ENCODE measurements around the gene NR5A1. TPM values are rescaled to one million over a fixed set of nuclear protein-coding genes. Genes with fewer than 3 reads are reported as not detected.

The NR5A1 gene
- total RNA-seq, 1 experiment from 2014 or later: 0.64 TPM

DNA sequence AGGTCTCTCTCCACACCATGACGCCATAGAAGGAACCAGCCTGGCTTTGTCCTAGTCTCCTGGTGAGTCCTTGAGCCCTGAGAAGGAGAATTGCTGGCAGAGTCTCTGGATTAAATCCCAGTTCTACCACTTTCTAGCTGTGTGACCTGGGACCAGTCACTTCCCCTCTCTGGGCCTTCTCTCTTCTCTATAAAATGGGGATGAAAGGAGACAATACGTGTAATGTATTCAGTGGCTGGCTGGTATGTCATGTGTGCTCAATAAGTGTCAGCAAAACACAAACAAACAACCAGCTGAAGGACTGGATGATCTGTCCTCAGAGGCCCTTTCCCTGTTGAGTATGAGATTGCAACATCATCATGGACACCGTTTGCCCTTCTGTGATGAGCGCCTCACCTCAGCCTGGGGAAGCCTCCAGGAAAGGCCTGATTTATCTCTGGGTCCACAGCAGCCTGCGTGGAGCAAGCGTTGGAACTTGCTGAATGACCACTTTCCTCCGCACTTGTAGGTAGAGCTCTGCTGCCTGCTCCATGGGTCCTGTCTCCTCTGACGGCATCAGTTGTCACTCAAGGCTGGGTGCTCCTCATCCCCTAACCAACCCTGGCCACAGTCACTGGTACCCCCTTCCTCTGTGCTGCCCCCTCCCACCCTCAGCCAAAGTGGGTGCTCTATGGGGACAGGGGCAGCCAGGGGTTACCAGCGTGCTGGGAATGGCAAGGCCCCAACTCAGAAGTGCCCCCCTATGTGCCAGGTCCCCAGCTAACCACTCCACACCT is 3.6 kb upstream of the NR5A1 start (continued):
- TF ChIP-seq, protein P1, sequence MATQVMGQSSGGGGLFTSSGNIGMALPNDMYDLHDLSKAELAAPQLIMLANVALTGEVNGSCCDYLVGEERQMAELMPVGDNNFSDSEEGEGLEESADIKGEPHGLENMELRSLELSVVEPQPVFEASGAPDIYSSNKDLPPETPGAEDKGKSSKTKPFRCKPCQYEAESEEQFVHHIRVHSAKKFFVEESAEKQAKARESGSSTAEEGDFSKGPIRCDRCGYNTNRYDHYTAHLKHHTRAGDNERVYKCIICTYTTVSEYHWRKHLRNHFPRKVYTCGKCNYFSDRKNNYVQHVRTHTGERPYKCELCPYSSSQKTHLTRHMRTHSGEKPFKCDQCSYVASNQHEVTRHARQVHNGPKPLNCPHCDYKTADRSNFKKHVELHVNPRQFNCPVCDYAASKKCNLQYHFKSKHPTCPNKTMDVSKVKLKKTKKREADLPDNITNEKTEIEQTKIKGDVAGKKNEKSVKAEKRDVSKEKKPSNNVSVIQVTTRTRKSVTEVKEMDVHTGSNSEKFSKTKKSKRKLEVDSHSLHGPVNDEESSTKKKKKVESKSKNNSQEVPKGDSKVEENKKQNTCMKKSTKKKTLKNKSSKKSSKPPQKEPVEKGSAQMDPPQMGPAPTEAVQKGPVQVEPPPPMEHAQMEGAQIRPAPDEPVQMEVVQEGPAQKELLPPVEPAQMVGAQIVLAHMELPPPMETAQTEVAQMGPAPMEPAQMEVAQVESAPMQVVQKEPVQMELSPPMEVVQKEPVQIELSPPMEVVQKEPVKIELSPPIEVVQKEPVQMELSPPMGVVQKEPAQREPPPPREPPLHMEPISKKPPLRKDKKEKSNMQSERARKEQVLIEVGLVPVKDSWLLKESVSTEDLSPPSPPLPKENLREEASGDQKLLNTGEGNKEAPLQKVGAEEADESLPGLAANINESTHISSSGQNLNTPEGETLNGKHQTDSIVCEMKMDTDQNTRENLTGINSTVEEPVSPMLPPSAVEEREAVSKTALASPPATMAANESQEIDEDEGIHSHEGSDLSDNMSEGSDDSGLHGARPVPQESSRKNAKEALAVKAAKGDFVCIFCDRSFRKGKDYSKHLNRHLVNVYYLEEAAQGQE (IDR thresholded peaks at IDR 0.05; ENCODE audit: low read depth): no peak
- TF ChIP-seq, protein P2, sequence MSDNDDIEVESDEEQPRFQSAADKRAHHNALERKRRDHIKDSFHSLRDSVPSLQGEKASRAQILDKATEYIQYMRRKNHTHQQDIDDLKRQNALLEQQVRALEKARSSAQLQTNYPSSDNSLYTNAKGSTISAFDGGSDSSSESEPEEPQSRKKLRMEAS (IDR thresholded peaks at IDR 0.05): no peak
- no peak for TF ChIP-seq FOSL1 (IDR thresholded peaks at IDR 0.05; ENCODE audit: low read depth)
- no peak for TF ChIP-seq ELF1 (IDR thresholded peaks at IDR 0.05; ENCODE audit: borderline replicate concordance, low read depth)
- no peak for TF ChIP-seq SRF (IDR thresholded peaks at IDR 0.05; ENCODE audit: low read depth)
- TF ChIP-seq, protein P3, sequence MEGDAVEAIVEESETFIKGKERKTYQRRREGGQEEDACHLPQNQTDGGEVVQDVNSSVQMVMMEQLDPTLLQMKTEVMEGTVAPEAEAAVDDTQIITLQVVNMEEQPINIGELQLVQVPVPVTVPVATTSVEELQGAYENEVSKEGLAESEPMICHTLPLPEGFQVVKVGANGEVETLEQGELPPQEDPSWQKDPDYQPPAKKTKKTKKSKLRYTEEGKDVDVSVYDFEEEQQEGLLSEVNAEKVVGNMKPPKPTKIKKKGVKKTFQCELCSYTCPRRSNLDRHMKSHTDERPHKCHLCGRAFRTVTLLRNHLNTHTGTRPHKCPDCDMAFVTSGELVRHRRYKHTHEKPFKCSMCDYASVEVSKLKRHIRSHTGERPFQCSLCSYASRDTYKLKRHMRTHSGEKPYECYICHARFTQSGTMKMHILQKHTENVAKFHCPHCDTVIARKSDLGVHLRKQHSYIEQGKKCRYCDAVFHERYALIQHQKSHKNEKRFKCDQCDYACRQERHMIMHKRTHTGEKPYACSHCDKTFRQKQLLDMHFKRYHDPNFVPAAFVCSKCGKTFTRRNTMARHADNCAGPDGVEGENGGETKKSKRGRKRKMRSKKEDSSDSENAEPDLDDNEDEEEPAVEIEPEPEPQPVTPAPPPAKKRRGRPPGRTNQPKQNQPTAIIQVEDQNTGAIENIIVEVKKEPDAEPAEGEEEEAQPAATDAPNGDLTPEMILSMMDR (IDR thresholded peaks at IDR 0.05 in 2 of 3, conservative IDR thresholded peaks at IDR 0.05 in 1 of 3; ENCODE audit: borderline replicate concordance in 1 of 3, insufficient read depth in 1 of 3, low read depth in 2 of 3, low read length in 2 of 3): no peak

DNA sequence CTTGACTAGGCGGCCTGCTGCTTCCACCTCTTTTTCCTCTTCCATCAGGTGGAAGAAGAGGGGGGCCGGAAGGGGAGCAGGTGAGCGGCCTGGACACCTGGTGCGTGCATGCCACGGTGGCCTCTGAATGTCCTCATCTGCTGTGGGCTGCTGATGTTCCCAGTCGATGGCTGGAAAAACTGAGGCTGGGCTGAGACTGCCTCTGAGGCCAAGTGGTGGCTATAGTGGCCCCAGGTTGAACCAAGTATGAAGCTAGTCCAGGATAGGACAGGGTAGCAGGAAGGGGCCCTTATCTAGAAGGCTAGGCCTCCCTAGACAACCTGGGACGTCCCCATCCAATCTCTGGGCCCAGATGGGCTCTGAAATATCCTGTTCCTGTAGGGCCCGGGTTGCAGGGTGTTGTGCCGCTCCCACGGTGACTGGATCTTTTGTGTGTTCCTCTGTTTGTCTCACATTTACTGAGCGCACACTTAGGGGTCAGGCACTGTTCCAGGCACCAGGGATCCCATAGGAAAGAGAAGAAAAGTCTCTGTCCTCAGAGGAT is 753 bp upstream of the NR5A1 start:
- ChIA-PET RAD21 (ENCODE audit: low non-redundant PET in 1 of 2, low total read pairs in 2 of 2, uncharacterized antibody in 2 of 2, unreplicated experiment in 2 of 2) (no interaction called here), CTCF (no interaction called here), POLR2A (no interaction called here)
- DNase-seq (ENCODE audit: low read depth, low spot score) (no peak), ATAC-seq (no peak)
- Histone ChIP-seq H3K4me3 (replicated peaks in 1 of 2; ENCODE audit: low read depth in 1 of 2, low read length in 2 of 2) (no peak overlapping the region), H3K27me3 (ENCODE audit: insufficient read depth, low read length) (no peaks in the 10 kb centered on the region), H3K4me2 (ENCODE audit: low read length) (no peak overlapping the region), H3K9me2 (ENCODE audit: insufficient read depth) (no peaks in the 10 kb centered on the region), H3K9ac (ENCODE audit: low read length) (no peak overlapping the region), H3K36me3 (ENCODE audit: control insufficient read depth in 1 of 2, insufficient read depth in 2 of 2, low read length in 2 of 2) (no peaks in the 10 kb centered on the region), H4K20me1 (ENCODE audit: insufficient read depth) (no peaks in the 10 kb centered on the region), H3K79me2 (ENCODE audit: insufficient read depth, low read length) (no peaks in the 10 kb centered on the region), H3K4me1 (ENCODE audit: control insufficient read depth in 1 of 2, insufficient read depth in 2 of 2, low read length in 2 of 2) (no peaks in the 10 kb centered on the region), H3K9me3 (ENCODE audit: control insufficient read depth in 1 of 2, insufficient read depth in 1 of 2, low read depth in 1 of 2, low read length in 2 of 2) (no peaks in the 10 kb centered on the region), H3K27ac (ENCODE audit: low read depth, low read length) (no peak overlapping the region), H2AFZ (ENCODE audit: low read depth, low read length, poor library complexity, severe bottlenecking) (no peak overlapping the region)
- BruUV-seq (replicated peaks): no TSS peak
- intact Hi-C loops (cut with micrococcal nuclease): no loop called here
- TF ChIP-seq, protein P2 (IDR thresholded peaks at IDR 0.05): no peak
- TF ChIP-seq SRF (IDR thresholded peaks at IDR 0.05; ENCODE audit: low read depth) (no peak), EZH2phosphoT487 (IDR thresholded peaks at IDR 0.05; ENCODE audit: borderline replicate concordance) (no peak), SP1 (IDR thresholded peaks at IDR 0.05; ENCODE audit: low read depth) (no peak), JUND (IDR thresholded peaks at IDR 0.05) (no peak), RAD21 (IDR thresholded peaks at IDR 0.05; ENCODE audit: low read depth) (no peak), CBX3 (IDR thresholded peaks at IDR 0.05; ENCODE audit: low read depth) (no peak), YY1 (IDR thresholded peaks at IDR 0.05; ENCODE audit: extremely low read depth, insufficient replicate concordance, low read depth, low read length) (no peak), EGR1 (IDR thresholded peaks at IDR 0.05; ENCODE audit: low read depth) (no peak), ZNF274 (IDR thresholded peaks at IDR 0.05; ENCODE audit: low read depth, low read length) (no peak)
- TF ChIP-seq, protein P3 (IDR thresholded peaks at IDR 0.05 in 2 of 3, conservative IDR thresholded peaks at IDR 0.05 in 1 of 3; ENCODE audit: borderline replicate concordance in 1 of 3, insufficient read depth in 1 of 3, low read depth in 2 of 3, low read length in 2 of 3): no peak

All from HCT116 (cell line).